Measurements from ENCODE around the gene C19orf38. TPM values are rescaled to one million over a fixed set of nuclear protein-coding genes. Genes with fewer than 3 reads are reported as not detected.

C19orf38 gene
- polyA plus RNA-seq, 2 of the 4 experiments (the other 2 are of a cell fraction): 0.09 to 0.13 TPM

DNA sequence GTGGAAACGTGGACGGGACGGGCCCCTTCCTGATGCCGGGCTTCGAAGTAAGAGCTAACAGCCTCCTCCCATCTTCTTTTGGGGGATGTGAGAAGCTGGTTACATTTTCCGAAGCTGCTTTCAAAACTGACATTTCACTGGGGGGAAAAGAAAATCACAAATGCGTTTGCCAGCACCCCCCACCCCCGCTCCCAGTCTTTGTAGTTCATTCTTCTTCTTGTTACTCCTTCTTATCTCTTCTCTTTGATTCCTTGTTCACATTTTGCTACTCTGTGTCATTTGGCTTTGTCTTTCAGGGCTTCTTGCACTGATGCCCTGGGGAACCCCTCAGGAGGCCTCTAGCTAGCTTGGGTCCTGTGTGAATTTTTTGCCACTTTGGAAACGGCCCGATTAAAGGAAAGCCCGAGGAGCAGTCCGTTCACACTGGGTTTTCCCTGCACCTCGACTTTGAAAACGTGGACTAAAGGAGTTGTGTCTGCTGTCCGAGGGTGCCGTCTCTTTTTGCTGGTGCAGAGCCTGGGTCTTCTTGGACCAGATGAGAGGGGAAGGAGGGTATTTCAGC, 24.4 kb downstream of the C19orf38 start:
- TF ChIP-seq MAX (IDR thresholded peaks at IDR 0.05): peak; percentile 29; the same call in 1 of the 2 replicates
- TF ChIP-seq RCOR1 (IDR thresholded peaks at IDR 0.05; ENCODE audit: low read depth, low read length): no peak
- POLR2A ChIA-PET: interaction anchor here (0.8 kb wide), 1 partner anchor 64 kb away, joined by 5 read pairs; no protein-coding TSS in a partner anchor
- DNase-seq (ENCODE audit: low read depth in 1 of 2, low spot score in 1 of 2) (no peak), FAIRE-seq (no peak), ATAC-seq (no peak)
- Histone ChIP-seq H3K4me2 (peak overlapping the region; percentile 80), H3K27ac (peak overlapping the region; percentile 97 to 99), H3K9me3 (no peaks in the 10 kb centered on the region), H3K4me3 (peak overlapping the region; percentile 99), H3K4me1 (peaks cover 11% of the 10 kb centered on the region; the same call in 1 of the 3 replicates)
- 23% methylated on average over 16 of the region's 16 CpGs for WGBS (ENCODE audit: missing lambda C conversion rate)
- CTCF ChIA-PET: interaction anchor here (0.8 to 2.0 kb wide), 8 partner anchors 8 to 37 kb away, joined by 3 to 9 read pairs (median 4); partner anchors contain the start of gene TMED1

DNA sequence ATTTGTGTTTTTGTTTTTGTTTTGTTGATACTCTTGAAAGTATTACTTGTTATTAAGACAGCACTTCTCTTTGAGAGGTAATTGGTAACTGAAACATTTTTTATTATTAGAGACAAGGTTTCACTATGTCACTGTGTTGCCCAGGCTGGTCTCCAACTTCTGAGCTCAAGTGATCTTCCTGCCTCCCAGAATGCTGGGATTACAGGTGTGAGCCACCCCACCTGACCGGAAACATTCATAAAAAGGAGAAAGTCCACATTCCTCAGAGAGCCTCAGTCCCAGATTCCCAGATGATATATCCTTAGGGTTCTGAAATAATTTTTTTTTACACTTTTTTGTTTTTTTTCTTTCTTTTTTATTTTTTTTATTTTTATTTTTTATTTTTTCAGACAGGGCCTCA, 25.8 kb downstream of the C19orf38 start:
- H3K4me3 ChIP-seq: no peak overlapping the region
- H3K27ac ChIP-seq: no peak overlapping the region
- peaks cover 20% of the 10 kb centered on the region; the same call in 2 of the 3 replicates for H3K4me1 ChIP-seq
- FAIRE-seq (no peak), DNase-seq (ENCODE audit: low read depth in 1 of 2, low spot score in 1 of 2) (no peak), ATAC-seq (no peak)
- CTCF ChIA-PET: no interaction called here
- no peaks in the 10 kb centered on the region for H3K9me3 ChIP-seq
- no peak for TF ChIP-seq CBX2 (IDR thresholded peaks at IDR 0.05; ENCODE audit: borderline replicate concordance, low read depth)
- TF ChIP-seq, protein P1, sequence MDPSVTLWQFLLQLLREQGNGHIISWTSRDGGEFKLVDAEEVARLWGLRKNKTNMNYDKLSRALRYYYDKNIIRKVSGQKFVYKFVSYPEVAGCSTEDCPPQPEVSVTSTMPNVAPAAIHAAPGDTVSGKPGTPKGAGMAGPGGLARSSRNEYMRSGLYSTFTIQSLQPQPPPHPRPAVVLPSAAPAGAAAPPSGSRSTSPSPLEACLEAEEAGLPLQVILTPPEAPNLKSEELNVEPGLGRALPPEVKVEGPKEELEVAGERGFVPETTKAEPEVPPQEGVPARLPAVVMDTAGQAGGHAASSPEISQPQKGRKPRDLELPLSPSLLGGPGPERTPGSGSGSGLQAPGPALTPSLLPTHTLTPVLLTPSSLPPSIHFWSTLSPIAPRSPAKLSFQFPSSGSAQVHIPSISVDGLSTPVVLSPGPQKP (IDR thresholded peaks at IDR 0.05; ENCODE audit: low read depth, low read length): no peak
- no peak for TF ChIP-seq SMC3 (IDR thresholded peaks at IDR 0.05)
- no peak for TF ChIP-seq MAZ (IDR thresholded peaks at IDR 0.05; ENCODE audit: borderline replicate concordance, low read depth, low read length)
- no peak for TF ChIP-seq TFCP2L1 (CRISPR knock-in tag; IDR thresholded peaks at IDR 0.05)
- no peak for TF ChIP-seq CHD2 (IDR thresholded peaks at IDR 0.05; ENCODE audit: low read length, partially characterized antibody)
- TF ChIP-seq, protein P2, sequence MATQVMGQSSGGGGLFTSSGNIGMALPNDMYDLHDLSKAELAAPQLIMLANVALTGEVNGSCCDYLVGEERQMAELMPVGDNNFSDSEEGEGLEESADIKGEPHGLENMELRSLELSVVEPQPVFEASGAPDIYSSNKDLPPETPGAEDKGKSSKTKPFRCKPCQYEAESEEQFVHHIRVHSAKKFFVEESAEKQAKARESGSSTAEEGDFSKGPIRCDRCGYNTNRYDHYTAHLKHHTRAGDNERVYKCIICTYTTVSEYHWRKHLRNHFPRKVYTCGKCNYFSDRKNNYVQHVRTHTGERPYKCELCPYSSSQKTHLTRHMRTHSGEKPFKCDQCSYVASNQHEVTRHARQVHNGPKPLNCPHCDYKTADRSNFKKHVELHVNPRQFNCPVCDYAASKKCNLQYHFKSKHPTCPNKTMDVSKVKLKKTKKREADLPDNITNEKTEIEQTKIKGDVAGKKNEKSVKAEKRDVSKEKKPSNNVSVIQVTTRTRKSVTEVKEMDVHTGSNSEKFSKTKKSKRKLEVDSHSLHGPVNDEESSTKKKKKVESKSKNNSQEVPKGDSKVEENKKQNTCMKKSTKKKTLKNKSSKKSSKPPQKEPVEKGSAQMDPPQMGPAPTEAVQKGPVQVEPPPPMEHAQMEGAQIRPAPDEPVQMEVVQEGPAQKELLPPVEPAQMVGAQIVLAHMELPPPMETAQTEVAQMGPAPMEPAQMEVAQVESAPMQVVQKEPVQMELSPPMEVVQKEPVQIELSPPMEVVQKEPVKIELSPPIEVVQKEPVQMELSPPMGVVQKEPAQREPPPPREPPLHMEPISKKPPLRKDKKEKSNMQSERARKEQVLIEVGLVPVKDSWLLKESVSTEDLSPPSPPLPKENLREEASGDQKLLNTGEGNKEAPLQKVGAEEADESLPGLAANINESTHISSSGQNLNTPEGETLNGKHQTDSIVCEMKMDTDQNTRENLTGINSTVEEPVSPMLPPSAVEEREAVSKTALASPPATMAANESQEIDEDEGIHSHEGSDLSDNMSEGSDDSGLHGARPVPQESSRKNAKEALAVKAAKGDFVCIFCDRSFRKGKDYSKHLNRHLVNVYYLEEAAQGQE (IDR thresholded peaks at IDR 0.05): no peak
- no peak for TF ChIP-seq POLR2A (IDR thresholded peaks at IDR 0.05; ENCODE audit: low read length)
- TF ChIP-seq NPAS2 (CRISPR knock-in tag; IDR thresholded peaks at IDR 0.05; ENCODE audit: borderline replicate concordance): no peak
- no peak for TF ChIP-seq JUNB (IDR thresholded peaks at IDR 0.05)
- POLR2A ChIA-PET: no interaction called here
- 85% methylated on average over 1 of the region's 1 CpG for WGBS (ENCODE audit: missing lambda C conversion rate)
- H3K4me2 ChIP-seq: no peak overlapping the region

DNA sequence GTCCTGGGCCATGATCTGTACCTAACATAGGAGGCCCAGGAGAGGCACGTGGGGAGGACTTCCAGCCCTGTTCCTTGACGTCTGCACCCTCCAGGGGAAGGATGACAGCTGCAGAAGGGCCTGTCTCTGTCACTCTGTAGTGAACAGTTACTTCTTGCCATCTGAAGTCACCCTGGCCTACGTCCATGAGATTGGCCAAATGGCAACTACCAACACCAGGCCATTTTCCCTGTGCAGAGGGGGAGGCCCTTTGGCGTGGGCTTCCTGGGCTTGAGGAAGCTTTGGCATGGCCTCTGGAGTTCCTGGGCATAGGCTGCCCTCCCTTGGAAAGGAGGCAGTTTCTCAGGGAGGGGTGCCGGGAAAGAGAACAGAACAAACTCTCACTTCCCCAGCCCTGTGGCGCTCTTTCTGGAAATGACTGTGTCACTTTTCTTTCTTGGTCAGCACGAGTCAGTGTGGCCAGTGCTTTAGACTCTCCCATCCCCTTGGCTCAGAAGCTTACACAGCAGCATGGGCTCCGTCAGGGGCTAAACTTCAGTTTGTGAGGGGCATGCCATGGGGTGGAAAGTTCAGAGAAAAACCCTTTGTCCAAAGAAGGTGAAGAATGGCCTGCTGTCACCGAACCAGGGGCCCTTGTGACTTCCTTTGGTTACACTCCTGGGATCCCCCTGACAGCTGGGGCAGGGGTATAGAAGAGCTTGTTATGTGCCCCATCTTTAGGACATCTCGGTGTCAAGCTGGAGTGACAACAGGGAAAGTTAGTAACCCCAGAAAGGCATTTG, 28.4 kb downstream of the C19orf38 start:
- CTCF ChIA-PET: interaction anchor here (0.6 to 3.3 kb wide), 4 partner anchors 12 to 248 kb away, joined by 3 to 9 read pairs (median 3); partner anchors contain the start of gene DNM2
- no peak overlapping the region for H3K27ac ChIP-seq
- no peaks in the 10 kb centered on the region for H3K9me3 ChIP-seq
- POLR2A ChIA-PET: no interaction called here
- 89% methylated on average over 6 of the region's 10 CpGs for WGBS (ENCODE audit: missing lambda C conversion rate)
- no peak for ATAC-seq
- no peak for DNase-seq (ENCODE audit: low read depth in 1 of 2, low spot score in 1 of 2)
- no peak overlapping the region for H3K4me3 ChIP-seq
- TF ChIP-seq EHMT2 (IDR thresholded peaks at IDR 0.05; ENCODE audit: low read depth) (no peak), HOXA7 (CRISPR knock-in tag; IDR thresholded peaks at IDR 0.05) (no peak), SREBF2 (IDR thresholded peaks at IDR 0.05) (no peak), ESRRA (IDR thresholded peaks at IDR 0.05; ENCODE audit: borderline replicate concordance, low read length) (no peak), RARB (CRISPR knock-in tag; IDR thresholded peaks at IDR 0.05) (no peak), HES2 (IDR thresholded peaks at IDR 0.05) (no peak), NFE2L2 (conservative IDR thresholded peaks at IDR 0.05; ENCODE audit: low read length) (no peak)
- TF ChIP-seq, protein P2 (IDR thresholded peaks at IDR 0.05): no peak
- TF ChIP-seq, protein P1 (IDR thresholded peaks at IDR 0.05; ENCODE audit: low read depth, low read length): no peak
- no peak overlapping the region for H3K4me2 ChIP-seq
- FAIRE-seq: no peak
- H3K4me1 ChIP-seq: peaks cover 22% of the 10 kb centered on the region; the same call in 2 of the 3 replicates
